Measurements from ENCODE around the gene AGO4.
"Not testable (repeated sequence)": the region's sequence is repeated elsewhere in the genome, so short reads cannot be mapped to it uniquely, and the experiment has no call there.

The AGO4 gene

DNA sequence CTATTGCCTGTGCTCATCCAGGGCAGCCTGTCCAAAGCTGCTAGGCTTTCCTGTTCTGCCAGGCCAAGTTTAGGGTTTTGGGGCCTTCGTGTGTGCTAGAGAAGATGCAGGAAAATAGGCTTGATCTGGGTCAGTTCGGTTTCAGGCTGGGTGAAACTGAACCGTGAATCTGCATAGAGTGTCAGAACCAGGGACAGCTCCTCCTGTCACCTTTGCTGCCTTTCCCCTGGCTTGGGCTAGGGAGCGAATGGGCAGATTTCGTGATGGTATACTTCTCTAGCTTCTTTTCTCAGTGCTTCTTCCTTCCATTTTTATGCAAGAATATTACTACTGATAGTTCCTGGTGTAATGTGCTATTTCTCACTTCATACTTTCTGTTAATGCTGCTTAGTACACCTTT is 69.2 kb downstream of the AGO4 start:
- no peaks in the 10 kb centered on the region for H3K9me3 ChIP-seq (ENCODE audit: control insufficient read depth, low read length)
- no peak overlapping the region for H3K9ac ChIP-seq (ENCODE audit: low read length)

DNA sequence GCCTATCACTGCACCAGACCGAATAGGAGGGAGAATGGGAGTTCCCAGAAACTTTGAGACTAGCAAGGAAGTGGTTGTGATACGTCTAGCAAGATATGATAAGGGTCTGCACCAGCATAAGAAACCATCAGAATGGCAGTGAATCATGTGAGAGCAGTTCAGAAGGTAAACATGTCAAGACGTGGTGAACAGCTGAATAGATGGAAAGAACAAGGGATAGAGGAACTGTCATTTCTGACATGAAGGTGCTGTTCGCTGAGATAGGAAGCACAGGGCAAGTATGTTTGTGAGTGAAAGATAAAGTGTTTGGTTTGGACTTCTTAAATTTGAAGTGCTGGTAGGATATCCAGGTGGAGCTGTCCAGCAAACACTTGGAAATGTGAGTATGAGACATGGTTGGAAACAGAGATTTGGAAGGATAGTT is 74.0 kb downstream of the AGO4 start:
- peaks cover 37% of the 10 kb centered on the region for H3K4me1 ChIP-seq (ENCODE audit: control insufficient read depth, insufficient read depth, low read length)
- H3K4me3 ChIP-seq (ENCODE audit: low read length): no peak overlapping the region
- no peaks in the 10 kb centered on the region for H3K36me3 ChIP-seq (ENCODE audit: control insufficient read depth, insufficient read depth, low read length)
- no peaks in the 10 kb centered on the region for H3K9me3 ChIP-seq (ENCODE audit: control insufficient read depth, low read length)
- H3K9ac ChIP-seq (ENCODE audit: low read length): no peak overlapping the region
- H3K27me3 ChIP-seq (ENCODE audit: control insufficient read depth, insufficient read depth, low read length): no peaks in the 10 kb centered on the region

More for the DNA sequence above, 69.2 kb downstream of the AGO4 start:
- peaks cover 7% of the 10 kb centered on the region for H3K4me1 ChIP-seq (ENCODE audit: control insufficient read depth, insufficient read depth, low read length)
- no peaks in the 10 kb centered on the region for H3K27me3 ChIP-seq (ENCODE audit: control insufficient read depth, insufficient read depth, low read length)
- no peak overlapping the region for H3K4me3 ChIP-seq (ENCODE audit: low read length)
- no peaks in the 10 kb centered on the region for H3K36me3 ChIP-seq (ENCODE audit: control insufficient read depth, insufficient read depth, low read length)

DNA sequence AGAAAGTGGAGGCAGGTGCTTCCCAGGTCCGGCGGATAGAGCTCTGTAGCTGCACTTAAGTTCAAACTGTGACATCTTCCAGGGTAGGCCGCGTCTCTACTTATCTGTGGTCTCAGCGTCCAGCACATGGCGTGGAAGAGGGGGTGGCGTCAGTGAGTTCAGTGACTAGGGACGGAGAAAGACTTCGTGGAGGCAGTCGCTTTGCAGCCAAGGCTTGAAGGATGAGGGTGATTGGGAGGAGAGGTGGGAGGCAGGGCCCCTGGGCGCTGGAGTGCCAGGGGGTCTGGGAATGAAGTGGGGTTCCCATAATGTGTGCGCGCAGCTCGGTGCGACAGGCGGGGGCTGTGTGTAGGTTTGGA is 74.7 kb downstream of the AGO4 start:
- no peaks in the 10 kb centered on the region for H3K9me3 ChIP-seq (ENCODE audit: control insufficient read depth, low read length)
- H3K9ac ChIP-seq (ENCODE audit: low read length): peak overlapping the region; percentile 98
- H3K27me3 ChIP-seq (ENCODE audit: control insufficient read depth, insufficient read depth, low read length): no peaks in the 10 kb centered on the region
- peak overlapping the region; percentile 99 for H3K4me3 ChIP-seq (ENCODE audit: low read length)
- peaks cover 44% of the 10 kb centered on the region for H3K4me1 ChIP-seq (ENCODE audit: control insufficient read depth, insufficient read depth, low read length)
- H3K36me3 ChIP-seq (ENCODE audit: control insufficient read depth, insufficient read depth, low read length): no peaks in the 10 kb centered on the region

DNA sequence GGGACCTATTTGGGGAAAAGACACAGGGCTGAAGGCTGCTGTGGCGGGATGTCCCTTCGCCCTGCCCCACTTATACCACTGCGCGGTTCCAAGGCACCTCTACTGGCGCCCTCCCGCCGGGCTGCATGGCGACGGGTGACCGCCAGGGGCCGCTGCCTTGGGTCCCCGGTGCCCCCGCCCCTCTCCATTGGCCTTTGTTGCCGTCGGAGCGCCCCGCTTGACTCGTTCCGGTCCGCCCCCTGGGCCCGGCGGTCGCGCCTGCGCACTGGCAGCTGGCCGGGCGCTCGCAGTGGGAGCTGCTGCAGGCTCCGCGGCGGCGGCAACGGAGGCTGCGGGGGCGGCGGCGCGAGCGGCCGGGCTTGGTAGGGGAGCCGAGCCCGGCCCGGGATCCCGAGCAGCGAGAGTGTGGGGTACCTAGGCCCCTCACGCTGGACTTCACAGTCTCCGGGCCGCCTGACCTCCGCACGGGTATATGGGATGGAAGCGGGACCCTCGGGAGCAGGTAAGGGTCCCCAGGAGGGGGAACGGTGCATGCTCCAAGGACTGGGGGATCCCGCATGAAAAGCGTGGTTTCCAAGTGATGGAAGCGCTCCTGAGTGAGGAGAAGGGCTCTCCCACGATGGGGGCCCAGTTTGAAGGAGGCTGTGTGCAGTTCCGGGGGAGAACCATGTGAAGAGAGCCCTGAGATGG is 75.3 kb downstream of the AGO4 start, which contains the start of gene AGO1:
AGO1 (plus strand) TSS at position 265 of the 690 bp plus-strand sequence; CDS start at position 478, 213 bp downstream.
- Histone ChIP-seq H3K4me3 (ENCODE audit: low read length) (peak within 1 kb of the TSS; percentile 99), H3K9ac (ENCODE audit: low read length) (peak within 1 kb of the TSS; percentile 98), H3K27me3 (ENCODE audit: control insufficient read depth, insufficient read depth, low read length) (no peaks in the 10 kb centered on the region), H3K4me1 (ENCODE audit: control insufficient read depth, insufficient read depth, low read length) (peaks cover 49% of the 10 kb centered on the region), H3K9me3 (ENCODE audit: control insufficient read depth, low read length) (no peaks in the 10 kb centered on the region), H3K36me3 (ENCODE audit: control insufficient read depth, insufficient read depth, low read length) (no peaks in the 10 kb centered on the region)

DNA sequence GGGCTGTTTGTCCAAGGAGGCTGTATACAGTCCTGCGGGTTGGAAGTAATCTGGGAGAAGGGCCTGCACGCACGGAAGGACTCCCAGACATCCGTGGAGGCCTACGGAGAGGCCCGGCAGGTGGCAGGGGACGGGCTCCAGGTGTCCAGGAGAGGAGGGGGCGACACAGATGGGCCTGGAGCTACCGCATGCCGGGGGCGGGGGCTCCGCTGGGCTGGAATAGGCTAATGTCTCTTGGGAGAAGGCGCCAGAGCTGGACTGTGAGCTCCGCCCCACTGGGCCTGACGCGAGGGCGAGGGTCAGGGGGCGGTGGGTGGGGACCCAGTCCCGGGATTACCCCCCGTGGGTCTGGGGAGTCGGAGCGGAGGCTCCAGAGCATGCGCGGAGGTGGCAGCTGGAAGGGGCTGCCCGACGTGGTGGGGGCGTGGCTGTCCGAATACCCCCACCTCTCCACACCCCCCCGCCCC is 75.9 kb downstream of the AGO4 start:
- Histone ChIP-seq H3K27me3 (ENCODE audit: control insufficient read depth, insufficient read depth, low read length) (no peaks in the 10 kb centered on the region), H3K4me3 (ENCODE audit: low read length) (peak overlapping the region; percentile 99), H3K9ac (ENCODE audit: low read length) (peak overlapping the region; percentile 98), H3K4me1 (ENCODE audit: control insufficient read depth, insufficient read depth, low read length) (peaks cover 54% of the 10 kb centered on the region), H3K36me3 (ENCODE audit: control insufficient read depth, insufficient read depth, low read length) (no peaks in the 10 kb centered on the region), H3K9me3 (ENCODE audit: control insufficient read depth, low read length) (no peaks in the 10 kb centered on the region)

DNA sequence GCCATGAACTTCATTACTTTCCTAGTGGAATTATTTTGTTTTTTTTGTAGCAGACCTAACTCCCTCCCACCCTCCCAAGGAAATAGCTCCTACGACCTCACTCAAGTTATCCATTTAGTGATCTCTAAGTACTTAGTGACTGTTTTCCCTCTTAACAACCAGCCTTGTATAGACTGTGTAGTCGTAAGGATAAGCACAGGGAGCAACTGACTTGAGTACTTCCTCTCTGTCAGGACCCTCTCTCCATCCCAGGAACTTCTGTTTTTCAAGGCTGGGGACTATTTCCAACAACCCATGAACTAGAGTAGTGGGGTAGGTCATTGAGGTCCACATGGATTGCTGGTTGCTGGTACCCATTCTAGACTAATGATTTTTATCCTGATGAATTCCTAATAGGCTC is 77.1 kb downstream of the AGO4 start:
- no peaks in the 10 kb centered on the region for H3K36me3 ChIP-seq (ENCODE audit: control insufficient read depth, insufficient read depth, low read length)
- peaks cover 51% of the 10 kb centered on the region for H3K4me1 ChIP-seq (ENCODE audit: control insufficient read depth, insufficient read depth, low read length)
- no peak overlapping the region for H3K9ac ChIP-seq (ENCODE audit: low read length)
- no peak overlapping the region for H3K4me3 ChIP-seq (ENCODE audit: low read length)
- H3K27me3 ChIP-seq (ENCODE audit: control insufficient read depth, insufficient read depth, low read length): no peaks in the 10 kb centered on the region
- H3K9me3 ChIP-seq (ENCODE audit: control insufficient read depth, low read length): no peaks in the 10 kb centered on the region

DNA sequence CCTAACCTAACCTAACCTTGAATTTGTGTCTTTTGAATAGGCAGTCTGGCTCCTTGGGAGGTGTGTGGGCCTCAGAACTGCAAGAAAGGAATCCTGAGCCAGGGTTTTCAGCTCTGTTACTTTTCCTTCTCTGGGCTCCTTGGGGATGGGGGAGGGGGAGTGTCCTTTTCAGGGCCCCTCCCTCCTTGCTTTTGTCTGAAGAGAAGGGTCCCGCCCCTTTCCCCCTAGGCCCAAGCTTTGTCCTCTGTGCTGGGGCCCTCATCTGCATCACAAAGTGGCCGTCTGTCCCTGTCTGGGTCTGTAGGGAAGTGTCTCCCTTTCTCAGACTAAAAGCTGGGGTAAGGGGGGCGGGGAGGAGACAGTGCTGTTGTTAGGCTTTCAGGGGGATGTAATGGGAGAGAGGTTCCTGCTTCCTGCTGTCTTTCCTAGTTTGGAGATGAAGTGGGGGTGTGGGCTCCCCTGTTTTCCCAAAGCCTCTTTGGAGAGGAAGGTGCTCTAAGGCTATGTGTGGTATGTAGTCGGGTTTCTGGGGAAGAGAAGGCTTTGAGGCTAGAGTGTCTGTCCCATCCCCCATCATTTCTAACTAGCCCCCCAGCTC is 78.2 kb downstream of the AGO4 start:
- Histone ChIP-seq H3K9ac (ENCODE audit: low read length) (no peak overlapping the region), H3K4me1 (ENCODE audit: control insufficient read depth, insufficient read depth, low read length) (peaks cover 48% of the 10 kb centered on the region), H3K27me3 (ENCODE audit: control insufficient read depth, insufficient read depth, low read length) (no peaks in the 10 kb centered on the region), H3K36me3 (ENCODE audit: control insufficient read depth, insufficient read depth, low read length) (no peaks in the 10 kb centered on the region), H3K9me3 (ENCODE audit: control insufficient read depth, low read length) (no peaks in the 10 kb centered on the region), H3K4me3 (ENCODE audit: low read length) (no peak overlapping the region)

DNA sequence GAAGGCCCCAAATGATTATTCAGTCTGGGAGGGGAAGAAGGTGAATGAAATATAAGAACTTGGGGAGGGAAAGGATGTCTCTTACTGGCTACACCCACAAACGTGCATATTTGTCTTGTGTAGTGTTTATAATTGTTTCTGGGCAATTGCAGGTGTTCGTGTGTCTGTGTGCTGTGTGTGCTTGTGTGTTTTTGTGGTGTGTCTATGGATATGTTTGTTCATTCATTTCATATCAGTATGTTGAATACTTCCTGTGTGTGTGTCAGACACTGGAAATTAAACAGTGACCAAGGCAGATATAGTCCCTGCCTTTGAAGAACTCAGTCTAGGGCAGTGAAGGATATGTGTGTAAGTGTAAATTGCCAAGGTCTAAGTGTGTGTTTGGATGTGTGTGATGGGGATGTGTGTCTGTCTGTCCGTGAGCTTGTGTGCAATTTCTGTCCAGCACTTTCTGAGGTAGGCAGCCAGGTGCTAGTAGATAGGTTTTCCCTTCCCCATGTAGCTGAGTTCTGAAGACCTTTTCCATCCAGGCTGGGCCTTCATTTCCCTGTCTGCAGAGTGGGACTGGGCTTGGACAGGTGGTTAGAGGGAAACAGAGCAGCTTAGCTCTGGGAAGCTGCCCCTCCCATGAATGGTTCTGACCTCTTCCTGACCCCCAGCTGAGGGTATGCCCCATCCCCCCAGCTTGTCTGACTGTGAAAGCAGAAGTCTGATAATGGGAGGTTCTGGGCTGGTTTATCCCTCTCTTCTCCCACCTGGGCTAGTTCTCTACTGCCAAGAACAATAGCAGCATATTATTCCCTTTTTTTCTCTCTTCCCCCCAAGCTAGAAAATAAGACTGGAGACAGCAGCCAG is 79.0 kb downstream of the AGO4 start:
- no peak overlapping the region for H3K4me3 ChIP-seq (ENCODE audit: low read length)
- H3K9ac ChIP-seq (ENCODE audit: low read length): no peak overlapping the region
- H3K9me3 ChIP-seq (ENCODE audit: control insufficient read depth, low read length): no peaks in the 10 kb centered on the region
- no peaks in the 10 kb centered on the region for H3K36me3 ChIP-seq (ENCODE audit: control insufficient read depth, insufficient read depth, low read length)
- H3K27me3 ChIP-seq (ENCODE audit: control insufficient read depth, insufficient read depth, low read length): no peaks in the 10 kb centered on the region
- H3K4me1 ChIP-seq (ENCODE audit: control insufficient read depth, insufficient read depth, low read length): peaks cover 48% of the 10 kb centered on the region

DNA sequence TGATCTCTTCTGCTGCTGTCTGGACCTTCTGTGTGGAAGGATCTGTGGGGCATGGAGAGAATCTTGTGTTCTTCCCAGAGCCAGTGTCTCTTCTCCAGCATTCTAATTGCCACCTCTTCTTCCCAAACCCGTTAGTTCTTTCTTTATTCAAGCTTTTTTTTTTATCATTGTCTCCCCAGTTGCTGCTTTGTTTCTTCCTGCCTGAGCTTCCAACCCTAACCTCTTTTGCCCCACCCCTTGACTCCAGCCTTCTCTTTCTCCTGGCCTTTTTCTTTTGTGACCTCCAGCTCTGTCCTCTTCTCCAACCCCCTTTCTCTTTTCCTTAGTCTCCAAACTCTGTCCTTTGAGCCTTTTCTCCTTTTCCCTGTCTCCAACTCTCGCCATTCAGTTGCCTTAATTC is 79.7 kb downstream of the AGO4 start:
- Histone ChIP-seq H3K9ac (ENCODE audit: low read length) (no peak overlapping the region), H3K36me3 (ENCODE audit: control insufficient read depth, insufficient read depth, low read length) (no peaks in the 10 kb centered on the region), H3K4me1 (ENCODE audit: control insufficient read depth, insufficient read depth, low read length) (peaks cover 45% of the 10 kb centered on the region), H3K27me3 (ENCODE audit: control insufficient read depth, insufficient read depth, low read length) (no peaks in the 10 kb centered on the region), H3K9me3 (ENCODE audit: control insufficient read depth, low read length) (no peaks in the 10 kb centered on the region), H3K4me3 (ENCODE audit: low read length) (no peak overlapping the region)

DNA sequence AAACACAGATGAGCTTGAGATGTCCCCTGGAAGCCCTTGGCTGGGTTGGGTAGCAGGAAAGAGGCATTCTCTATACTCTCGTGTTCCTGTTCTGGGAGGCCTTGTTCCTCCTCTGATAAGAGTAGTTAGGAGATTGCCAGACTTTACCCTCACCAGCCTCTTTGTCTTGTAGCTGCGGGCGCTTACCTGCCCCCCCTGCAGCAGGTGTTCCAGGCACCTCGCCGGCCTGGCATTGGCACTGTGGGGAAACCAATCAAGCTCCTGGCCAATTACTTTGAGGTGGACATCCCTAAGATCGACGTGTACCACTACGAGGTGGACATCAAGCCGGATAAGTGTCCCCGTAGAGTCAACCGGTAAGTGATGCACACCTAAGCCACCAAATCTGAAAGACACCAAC is 80.4 kb downstream of the AGO4 start:
- Histone ChIP-seq H3K4me1 (ENCODE audit: control insufficient read depth, insufficient read depth, low read length) (peaks cover 41% of the 10 kb centered on the region), H3K36me3 (ENCODE audit: control insufficient read depth, insufficient read depth, low read length) (no peaks in the 10 kb centered on the region), H3K9ac (ENCODE audit: low read length) (no peak overlapping the region), H3K9me3 (ENCODE audit: control insufficient read depth, low read length) (no peaks in the 10 kb centered on the region), H3K27me3 (ENCODE audit: control insufficient read depth, insufficient read depth, low read length) (no peaks in the 10 kb centered on the region), H3K4me3 (ENCODE audit: low read length) (no peak overlapping the region)

DNA sequence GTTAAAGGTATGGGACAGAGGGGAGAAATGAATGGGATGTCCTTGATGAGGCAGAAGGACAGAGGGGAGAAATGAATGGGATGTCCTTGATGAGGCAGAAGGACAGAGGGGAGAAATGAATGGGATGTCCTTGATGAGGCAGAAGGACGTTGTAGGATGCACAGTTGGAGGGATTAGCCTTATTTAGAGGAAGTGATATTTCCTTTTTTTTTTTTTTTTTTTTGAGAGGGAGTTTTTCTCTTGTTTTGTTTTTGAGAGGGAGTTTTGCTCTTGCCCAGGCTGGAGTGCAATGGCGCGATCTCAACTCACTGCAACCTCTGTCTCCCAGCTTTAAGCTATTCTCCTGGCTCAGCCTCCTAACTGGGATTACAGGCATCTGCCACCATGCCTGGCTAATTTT is 81.2 kb downstream of the AGO4 start:
- H3K36me3 ChIP-seq (ENCODE audit: control insufficient read depth, insufficient read depth, low read length); H3K27me3 ChIP-seq (ENCODE audit: control insufficient read depth, insufficient read depth, low read length); H3K9ac ChIP-seq (ENCODE audit: low read length); H3K9me3 ChIP-seq (ENCODE audit: control insufficient read depth, low read length); H3K4me3 ChIP-seq (ENCODE audit: low read length): not testable (repeated sequence)
- H3K4me1 ChIP-seq (ENCODE audit: control insufficient read depth, insufficient read depth, low read length): peaks cover 41% of the 10 kb centered on the region
